ENCODE results near the gene GLOD5. TPM values are rescaled to one million over a fixed set of nuclear protein-coding genes. Genes with fewer than 3 reads are reported as not detected.

GLOD5 gene
- total RNA-seq, 2 experiments from 2014 or later: not detected

DNA sequence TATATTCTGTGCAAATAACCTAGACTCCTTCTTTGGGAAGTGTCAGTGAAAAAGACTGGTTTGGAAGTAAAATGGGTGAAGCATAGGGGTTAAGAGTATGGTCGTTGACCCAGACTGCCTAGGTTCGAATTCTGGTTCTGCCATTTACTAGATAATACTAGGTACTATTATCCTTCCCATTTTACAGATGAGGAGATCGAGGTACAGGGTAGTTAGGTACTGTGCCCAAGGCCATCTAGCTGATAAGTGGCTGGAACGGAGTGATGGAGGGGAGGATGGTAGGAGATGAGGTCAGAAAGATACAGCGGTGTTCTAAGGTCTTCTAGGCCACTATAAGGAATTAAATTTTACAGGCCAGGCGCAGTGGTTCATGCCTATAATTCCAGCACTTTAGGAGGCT lies 11.1 kb downstream of the GLOD5 start:
- H3K9me3 Mint-ChIP-seq: no peaks in the 10 kb centered on the region
- no peaks in the 10 kb centered on the region for H3K36me3 Mint-ChIP-seq
- POLR2A ChIA-PET: no interaction called here
- no peak overlapping the region for H3K27ac Mint-ChIP-seq
- DNase-seq (no peak), ATAC-seq (ENCODE audit: low read depth) (no peak)
- no peak overlapping the region for H3K4me3 Mint-ChIP-seq
- H3K4me1 Mint-ChIP-seq: no peaks in the 10 kb centered on the region
- H3K27me3 Mint-ChIP-seq: peaks cover 4% of the 10 kb centered on the region

DNA sequence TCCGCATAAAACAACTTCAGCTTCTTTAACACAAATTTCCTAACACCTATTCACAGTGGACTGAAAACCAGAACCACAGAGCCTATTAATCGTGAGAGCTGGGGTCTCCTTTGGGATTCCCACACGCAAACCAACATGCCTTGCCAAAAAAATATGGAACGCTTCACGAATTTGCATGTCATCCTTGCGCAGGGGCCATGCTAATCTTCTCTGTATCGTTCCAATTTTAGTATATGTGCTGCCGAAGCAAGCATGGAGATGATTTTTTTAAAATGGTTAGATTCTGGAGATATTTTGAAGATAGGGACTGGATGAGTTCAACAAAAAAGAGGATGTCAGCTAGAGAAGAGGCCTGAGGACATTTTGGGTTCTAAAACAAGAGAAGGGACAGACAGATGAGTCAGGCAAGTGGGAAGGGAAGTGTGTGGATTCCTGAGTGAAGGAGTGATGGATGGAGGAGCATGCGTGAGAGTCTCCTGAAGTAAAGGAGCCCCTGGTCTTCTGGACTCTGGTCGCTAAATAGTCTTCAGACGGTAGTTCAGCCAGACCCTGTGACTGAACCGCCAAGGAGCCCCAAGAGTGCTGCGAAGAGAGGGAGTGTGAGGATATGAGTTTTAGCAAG lies 15.4 kb downstream of the GLOD5 start:
- Mint-ChIP-seq H3K9me3 (no peaks in the 10 kb centered on the region), H3K36me3 (no peaks in the 10 kb centered on the region), H3K27ac (no peak overlapping the region), H3K27me3 (peaks cover 4% of the 10 kb centered on the region), H3K4me3 (no peak overlapping the region), H3K4me1 (no peaks in the 10 kb centered on the region)
- ATAC-seq (ENCODE audit: low read depth): no peak
- POLR2A ChIA-PET: no interaction called here
- no peak for DNase-seq

DNA sequence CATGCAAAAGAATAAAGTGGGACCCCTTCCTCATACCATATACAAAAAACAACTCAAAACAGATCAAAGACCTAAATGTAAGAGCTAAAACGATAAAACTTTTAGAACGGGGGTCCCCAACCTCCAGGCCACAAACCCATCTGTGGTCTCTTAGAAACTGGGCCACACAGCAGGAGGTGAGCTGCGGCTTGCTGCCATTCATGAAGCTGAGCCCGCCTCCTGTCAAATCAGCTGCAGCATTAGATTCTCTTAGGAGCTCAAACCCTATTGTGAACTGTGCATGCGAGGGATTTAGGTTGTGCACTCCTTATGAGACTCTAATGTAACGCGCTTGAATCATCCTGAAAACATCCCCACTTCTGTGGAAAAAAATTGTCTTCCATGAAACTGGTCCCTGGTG lies 17.9 kb downstream of the GLOD5 start:
- Mint-ChIP-seq H3K36me3 (no peaks in the 10 kb centered on the region), H3K9me3 (no peaks in the 10 kb centered on the region), H3K4me3 (no peak overlapping the region), H3K27me3 (peaks cover 4% of the 10 kb centered on the region), H3K27ac (no peak overlapping the region), H3K4me1 (no peaks in the 10 kb centered on the region)
- no peak for DNase-seq
- ATAC-seq (ENCODE audit: low read depth): no peak
- POLR2A ChIA-PET: no interaction called here

- ATAC-seq (ENCODE audit: low read depth) (no peak), DNase-seq (no peak)
- POLR2A ChIA-PET: no interaction called here
- Mint-ChIP-seq H3K36me3 (no peaks in the 10 kb centered on the region), H3K27ac (no peak overlapping the region), H3K9me3 (no peaks in the 10 kb centered on the region), H3K27me3 (peaks cover 4% of the 10 kb centered on the region), H3K4me1 (peaks cover 2% of the 10 kb centered on the region), H3K4me3 (no peak overlapping the region)
These were observed 20.2 kb downstream of the GLOD5 start for GRCh38 chrX:48781705-48782104.

DNA sequence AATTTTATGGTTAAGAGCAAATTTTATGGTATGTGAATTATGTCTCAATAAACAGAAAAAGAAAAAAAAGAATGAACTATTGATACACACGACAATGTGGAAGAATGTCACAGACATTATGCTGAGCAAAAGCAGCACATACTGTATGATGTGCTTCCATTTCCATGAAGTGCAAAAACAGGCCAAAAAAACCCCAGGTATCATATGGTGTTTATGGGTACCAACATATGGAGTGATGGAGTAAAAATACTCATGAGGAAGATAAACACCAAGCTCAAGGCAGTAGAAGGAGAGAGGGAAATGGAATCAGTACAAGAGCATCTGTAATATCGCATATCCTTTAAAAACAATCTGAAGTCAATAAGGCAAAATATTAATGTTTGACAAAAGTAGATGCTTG lies 20.7 kb downstream of the GLOD5 start:
- peaks cover 4% of the 10 kb centered on the region for H3K4me1 Mint-ChIP-seq
- H3K4me3 Mint-ChIP-seq: no peak overlapping the region
- ATAC-seq (ENCODE audit: low read depth) (no peak), DNase-seq (no peak)
- H3K9me3 Mint-ChIP-seq: no peaks in the 10 kb centered on the region
- H3K27me3 Mint-ChIP-seq: peaks cover 5% of the 10 kb centered on the region
- no peak overlapping the region for H3K27ac Mint-ChIP-seq
- H3K36me3 Mint-ChIP-seq: no peaks in the 10 kb centered on the region
- POLR2A ChIA-PET: no interaction called here

DNA sequence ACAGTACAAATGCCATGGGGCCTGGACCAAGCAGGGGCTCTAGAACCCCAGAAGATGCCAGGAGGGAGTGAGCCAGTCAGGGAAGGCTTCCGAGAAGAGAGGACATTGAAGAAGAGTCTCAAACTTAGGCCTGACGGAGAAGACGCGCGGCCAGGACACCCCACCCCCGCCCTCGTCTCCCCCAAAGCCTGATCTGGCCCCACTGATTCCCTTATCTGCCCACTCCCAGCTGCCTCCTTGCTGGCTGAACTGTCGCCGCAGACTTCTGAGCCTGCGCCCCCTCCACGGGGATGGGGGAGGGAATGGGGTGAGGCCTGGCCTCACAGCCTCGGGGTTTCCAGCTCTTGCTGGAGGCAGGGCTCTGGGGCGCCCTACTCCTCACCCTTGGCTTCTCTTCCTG lies 21.2 kb downstream of the GLOD5 start:
- peaks cover 8% of the 10 kb centered on the region for H3K27me3 Mint-ChIP-seq
- no peak overlapping the region for H3K27ac Mint-ChIP-seq
- no peak overlapping the region for H3K4me3 Mint-ChIP-seq
- POLR2A ChIA-PET: no interaction called here
- no peaks in the 10 kb centered on the region for H3K36me3 Mint-ChIP-seq
- no peaks in the 10 kb centered on the region for H3K9me3 Mint-ChIP-seq
- peaks cover 4% of the 10 kb centered on the region for H3K4me1 Mint-ChIP-seq
- no peak for ATAC-seq (ENCODE audit: low read depth)
- DNase-seq: no peak

- ATAC-seq (ENCODE audit: low read depth): no peak
- Mint-ChIP-seq H3K27ac (no peak overlapping the region), H3K27me3 (peaks cover 8% of the 10 kb centered on the region), H3K4me1 (peaks cover 13% of the 10 kb centered on the region), H3K9me3 (no peaks in the 10 kb centered on the region), H3K36me3 (no peaks in the 10 kb centered on the region), H3K4me3 (no peak overlapping the region)
- POLR2A ChIA-PET: no interaction called here
- no peak for DNase-seq
These were observed 23.2 kb downstream of the GLOD5 start for GRCh38 chrX:48784726-48785125.

- DNase-seq (no peak), ATAC-seq (ENCODE audit: low read depth) (no peak)
- Mint-ChIP-seq H3K27me3 (peaks cover 8% of the 10 kb centered on the region), H3K4me3 (no peak overlapping the region), H3K9me3 (no peaks in the 10 kb centered on the region), H3K4me1 (peaks cover 16% of the 10 kb centered on the region), H3K27ac (no peak overlapping the region), H3K36me3 (no peaks in the 10 kb centered on the region)
- POLR2A ChIA-PET: no interaction called here
These were observed 23.6 kb downstream of the GLOD5 start for GRCh38 chrX:48785186-48785539.

DNA sequence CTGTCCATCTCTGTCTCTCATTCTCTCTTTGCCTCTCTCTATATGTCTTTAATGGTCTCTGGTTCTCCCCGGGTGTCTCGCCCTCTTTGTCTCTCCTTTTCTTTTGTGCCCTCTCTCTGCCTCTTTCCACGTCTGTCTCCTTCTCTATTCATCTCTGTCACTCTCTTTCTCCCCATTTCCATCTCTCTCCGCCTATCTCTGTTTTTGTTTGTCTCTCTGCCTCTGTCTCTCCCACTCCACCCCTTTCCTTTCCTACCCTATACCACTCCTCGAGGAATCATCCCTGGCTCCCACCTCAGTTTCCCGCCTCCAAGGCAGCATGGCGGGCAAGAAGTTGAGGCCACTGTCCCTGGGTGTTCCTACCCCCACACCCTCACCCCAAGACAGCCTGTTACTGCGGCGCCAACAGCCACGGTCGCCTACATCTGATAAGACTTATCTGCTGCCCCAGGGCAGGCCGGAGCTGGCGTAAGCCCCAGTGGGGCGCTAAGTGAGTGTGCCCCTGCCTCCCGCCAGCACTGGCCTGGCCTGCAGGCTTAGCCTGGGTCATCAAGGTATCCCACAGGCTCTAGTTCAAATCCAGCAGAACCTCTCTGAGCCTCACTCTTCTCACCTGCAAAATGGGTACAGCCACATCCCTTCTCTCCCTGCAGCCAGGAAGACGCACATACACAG lies 24.1 kb downstream of the GLOD5 start:
- H3K27me3 Mint-ChIP-seq: peaks cover 8% of the 10 kb centered on the region
- ATAC-seq (ENCODE audit: low read depth) (no peak), DNase-seq (no peak)
- no peaks in the 10 kb centered on the region for H3K9me3 Mint-ChIP-seq
- H3K4me3 Mint-ChIP-seq: no peak overlapping the region
- H3K27ac Mint-ChIP-seq: no peak overlapping the region
- POLR2A ChIA-PET: no interaction called here
- H3K36me3 Mint-ChIP-seq: no peaks in the 10 kb centered on the region
- peaks cover 20% of the 10 kb centered on the region for H3K4me1 Mint-ChIP-seq

DNA sequence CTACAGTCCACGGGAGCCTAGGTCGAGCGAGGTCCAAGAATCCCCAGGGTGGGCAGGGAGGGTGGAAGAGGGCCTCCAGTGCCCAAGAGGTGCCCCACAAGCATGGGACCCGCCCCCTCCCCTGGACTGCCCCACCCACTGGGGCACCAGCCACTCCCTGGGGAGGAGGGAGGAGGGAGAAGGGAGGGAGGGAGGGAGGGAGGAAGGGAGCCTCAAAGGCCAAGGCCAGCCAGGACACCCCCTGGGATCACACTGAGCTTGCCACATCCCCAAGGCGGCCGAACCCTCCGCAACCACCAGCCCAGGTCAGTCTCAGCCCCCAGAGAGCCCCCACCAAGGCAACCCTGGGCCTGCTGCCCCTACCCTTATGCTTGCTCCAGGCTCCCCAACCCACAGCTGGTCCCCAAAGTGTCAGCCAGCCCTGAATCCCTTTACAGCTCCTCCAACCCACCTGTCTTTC lies 24.8 kb downstream of the GLOD5 start, which contains the start of gene GATA1:
Gene GATA1, plus strand, starts transcription at position 250 of the 460 bp plus-strand sequence. CDS start 4,520 bp downstream, outside the sequence.
- peaks cover 8% of the 10 kb centered on the region for H3K27me3 Mint-ChIP-seq
- peaks cover 20% of the 10 kb centered on the region for H3K4me1 Mint-ChIP-seq
- POLR2A ChIA-PET: no interaction called here
- H3K27ac Mint-ChIP-seq: peak within 1 kb of the TSS; percentile 33
- no peaks in the 10 kb centered on the region for H3K36me3 Mint-ChIP-seq
- ATAC-seq (ENCODE audit: low read depth) (no peak), DNase-seq (no peak)
- no peaks in the 10 kb centered on the region for H3K9me3 Mint-ChIP-seq
- no peak within 1 kb of the TSS for H3K4me3 Mint-ChIP-seq

- no peak for DNase-seq
- Mint-ChIP-seq H3K27me3 (peaks cover 8% of the 10 kb centered on the region), H3K4me1 (peaks cover 20% of the 10 kb centered on the region), H3K9me3 (no peaks in the 10 kb centered on the region), H3K27ac (peak overlapping the region; percentile 33), H3K36me3 (no peaks in the 10 kb centered on the region), H3K4me3 (no peak overlapping the region)
- ATAC-seq (ENCODE audit: low read depth): no peak
- POLR2A ChIA-PET: no interaction called here
These were observed 25.4 kb downstream of the GLOD5 start for GRCh38 chrX:48786825-48787504.

DNA sequence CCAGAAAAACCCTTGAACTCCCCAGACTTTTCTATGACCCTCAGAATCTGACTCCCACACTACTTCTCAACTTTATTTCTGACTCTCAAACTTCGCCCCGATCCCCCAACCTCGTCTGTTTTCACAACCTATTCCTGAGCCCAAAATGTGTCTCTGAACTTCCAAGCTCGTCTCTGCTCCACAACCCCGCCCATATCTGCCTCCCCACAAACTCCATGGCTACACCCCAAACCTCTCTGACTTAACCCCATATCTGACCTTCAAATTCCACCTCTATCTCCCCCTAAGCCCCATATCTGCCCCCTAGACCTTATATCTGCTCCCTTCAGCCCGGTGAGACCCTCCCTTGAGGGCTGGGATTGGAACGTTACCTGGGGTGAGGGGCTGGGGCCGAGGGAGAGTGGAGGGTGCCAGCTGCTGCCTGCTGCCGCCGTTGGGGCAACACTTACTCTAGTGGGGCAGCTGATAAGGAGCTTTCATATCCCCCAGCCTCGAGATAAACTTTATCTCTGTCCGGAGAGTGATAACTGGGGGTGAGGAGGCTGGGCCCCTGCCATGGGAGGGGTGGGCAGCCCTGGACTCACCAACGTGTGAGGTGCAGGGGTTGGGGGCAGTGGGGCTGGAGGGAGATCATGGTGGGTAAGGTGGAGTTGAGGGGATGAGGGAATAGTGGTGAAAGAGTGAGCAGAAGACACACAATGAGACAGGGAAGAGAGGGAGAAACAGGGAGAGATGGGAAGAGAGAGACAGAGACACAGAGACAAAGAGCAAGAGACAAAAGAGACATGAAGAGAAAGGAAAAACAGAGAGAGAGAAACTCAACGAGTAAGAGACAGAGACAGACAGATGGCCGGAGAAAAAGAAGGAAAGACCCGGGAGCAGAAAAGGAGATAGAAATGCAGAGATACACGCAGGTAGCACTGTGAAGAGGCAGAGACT lies 26.2 kb downstream of the GLOD5 start:
- Mint-ChIP-seq H3K9me3 (no peaks in the 10 kb centered on the region), H3K27ac (peak overlapping the region; percentile 33), H3K27me3 (peaks cover 8% of the 10 kb centered on the region), H3K4me3 (no peak overlapping the region), H3K36me3 (no peaks in the 10 kb centered on the region), H3K4me1 (peaks cover 20% of the 10 kb centered on the region)
- POLR2A ChIA-PET: no interaction called here
- DNase-seq (no peak), ATAC-seq (ENCODE audit: low read depth) (no peak)

Data from activated naive CD8-positive, alpha-beta T cell treated with anti-CD3 and anti-CD28 coated beads, Interleukin-2, amount 10 ng/mL, durations not matched to agents 7 days and 5 days (primary cell).